ENCODE measurements around the gene CSF3R. TPM values are rescaled to one million over a fixed set of nuclear protein-coding genes. Genes with fewer than 3 reads are reported as not detected.

CSF3R gene
- total RNA-seq, 1 donor from 2014 or later: not detected

GRCh38 chr1:36465731-36466369 is 16.9 kb downstream of the CSF3R start:
- Mint-ChIP-seq H3K27me3 (ENCODE audit: unreplicated experiment) (peaks cover 7% of the 10 kb centered on the region), H3K9me3 (ENCODE audit: unreplicated experiment) (no peaks in the 10 kb centered on the region), H3K4me3 (ENCODE audit: unreplicated experiment) (no peak overlapping the region), H3K36me3 (ENCODE audit: unreplicated experiment) (no peaks in the 10 kb centered on the region), H3K27ac (ENCODE audit: unreplicated experiment) (no peak overlapping the region), H3K4me1 (ENCODE audit: low read depth, unreplicated experiment) (peaks cover 3% of the 10 kb centered on the region)
- no peak for TF ChIP-seq CTCF (IDR thresholded peaks at IDR 0.05; ENCODE audit: partially characterized antibody, unreplicated experiment)
- DNase-seq: no peak

- peak overlapping the region; percentile 98 for H3K4me3 Mint-ChIP-seq (ENCODE audit: unreplicated experiment)
- peaks cover 7% of the 10 kb centered on the region for H3K27me3 Mint-ChIP-seq (ENCODE audit: unreplicated experiment)
- H3K36me3 Mint-ChIP-seq (ENCODE audit: unreplicated experiment): no peaks in the 10 kb centered on the region
- no peaks in the 10 kb centered on the region for H3K9me3 Mint-ChIP-seq (ENCODE audit: unreplicated experiment)
- peaks cover 3% of the 10 kb centered on the region for H3K4me1 Mint-ChIP-seq (ENCODE audit: low read depth, unreplicated experiment)
- TF ChIP-seq CTCF (IDR thresholded peaks at IDR 0.05; ENCODE audit: partially characterized antibody, unreplicated experiment): no peak
- DNase-seq: no peak
- peak overlapping the region; percentile 93 for H3K27ac Mint-ChIP-seq (ENCODE audit: unreplicated experiment)
These were observed 17.9 kb downstream of the CSF3R start for GRCh38 chr1:36464605-36465393.

GRCh38 chr1:36463803-36464604 is 18.7 kb downstream of the CSF3R start, which contains the start of gene MRPS15:
MRPS15 (minus strand) TSS chr1:36464384; CDS start chr1:36464275, 109 bp downstream.
- Mint-ChIP-seq H3K4me3 (ENCODE audit: unreplicated experiment) (peak within 1 kb of the TSS; percentile 98), H3K27ac (ENCODE audit: unreplicated experiment) (peak within 1 kb of the TSS; percentile 93), H3K36me3 (ENCODE audit: unreplicated experiment) (no peaks in the 10 kb centered on the region), H3K9me3 (ENCODE audit: unreplicated experiment) (no peaks in the 10 kb centered on the region), H3K27me3 (ENCODE audit: unreplicated experiment) (peaks cover 6% of the 10 kb centered on the region), H3K4me1 (ENCODE audit: low read depth, unreplicated experiment) (peaks cover 3% of the 10 kb centered on the region)
- TF ChIP-seq CTCF (IDR thresholded peaks at IDR 0.05; ENCODE audit: partially characterized antibody, unreplicated experiment): no peak
- peak; percentile 95 for DNase-seq

- Mint-ChIP-seq H3K27me3 (ENCODE audit: unreplicated experiment) (peaks cover 7% of the 10 kb centered on the region), H3K9me3 (ENCODE audit: unreplicated experiment) (no peaks in the 10 kb centered on the region), H3K27ac (ENCODE audit: unreplicated experiment) (peak overlapping the region; percentile 89), H3K36me3 (ENCODE audit: unreplicated experiment) (no peaks in the 10 kb centered on the region), H3K4me1 (ENCODE audit: low read depth, unreplicated experiment) (peaks cover 3% of the 10 kb centered on the region), H3K4me3 (ENCODE audit: unreplicated experiment) (peak overlapping the region; percentile 98)
- TF ChIP-seq CTCF (IDR thresholded peaks at IDR 0.05; ENCODE audit: partially characterized antibody, unreplicated experiment): no peak
- DNase-seq: no peak
These were observed 19.3 kb downstream of the CSF3R start for GRCh38 chr1:36463463-36463802.

Data from glutamatergic neuron (in vitro differentiated cells).